RKO (cell line): ENCODE data around the gene FLG.
"Not testable (repeated sequence)": the region's sequence is repeated elsewhere in the genome, so short reads cannot be mapped to it uniquely, and the experiment has no call there.

Experiments used
- DNase-seq: peaks from one replicate; pipeline ENCODE4 v3.0.0-alpha.2; 2016; ENCODE audit warnings: low spot score

Gene FLG

DNA sequence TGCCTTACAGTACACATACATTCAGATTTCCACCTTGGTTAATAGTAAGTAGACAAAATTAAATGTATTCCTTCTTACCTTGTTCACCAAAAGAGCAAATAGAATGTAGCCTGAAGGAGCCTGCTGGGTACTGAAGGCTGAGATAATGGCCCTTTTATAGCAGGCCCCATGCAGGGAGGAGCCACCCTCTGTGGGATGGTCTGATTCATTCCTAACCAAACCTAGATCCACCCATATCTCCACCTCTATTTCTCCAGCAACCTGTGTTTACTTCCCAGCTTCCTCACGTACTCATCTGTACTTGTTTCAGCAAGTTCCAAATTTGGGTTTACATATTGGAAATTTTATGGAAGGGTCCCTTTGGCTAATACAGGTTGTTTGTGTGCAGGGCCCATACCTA lies at the start of gene FLG:
Gene FLG (minus strand): TSS at position 129 of the 400 bp plus-strand sequence. CDS start 9,783 bp downstream, outside the sequence.
- DNase-seq = no peak

DNA sequence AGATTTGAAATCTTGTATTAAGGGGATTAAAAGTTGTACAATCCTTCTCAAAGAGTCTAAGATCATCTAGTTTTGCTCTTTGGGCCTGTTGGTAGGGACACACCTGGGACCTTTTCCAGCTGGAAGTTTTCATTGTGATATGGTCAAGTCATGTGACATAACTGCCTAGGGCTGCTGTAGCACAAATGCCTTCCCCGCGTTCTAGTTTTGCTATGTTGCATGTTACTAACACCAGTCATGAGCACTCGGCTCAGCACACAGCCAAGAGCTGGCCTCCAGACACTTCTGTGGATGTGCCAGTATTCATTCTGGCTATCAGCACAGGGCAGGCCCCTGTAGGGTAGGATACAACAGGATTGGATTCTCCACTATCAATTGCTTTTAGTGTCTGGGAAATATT lies 49.4 kb upstream of the FLG start:
- DNase-seq = no peak

DNA sequence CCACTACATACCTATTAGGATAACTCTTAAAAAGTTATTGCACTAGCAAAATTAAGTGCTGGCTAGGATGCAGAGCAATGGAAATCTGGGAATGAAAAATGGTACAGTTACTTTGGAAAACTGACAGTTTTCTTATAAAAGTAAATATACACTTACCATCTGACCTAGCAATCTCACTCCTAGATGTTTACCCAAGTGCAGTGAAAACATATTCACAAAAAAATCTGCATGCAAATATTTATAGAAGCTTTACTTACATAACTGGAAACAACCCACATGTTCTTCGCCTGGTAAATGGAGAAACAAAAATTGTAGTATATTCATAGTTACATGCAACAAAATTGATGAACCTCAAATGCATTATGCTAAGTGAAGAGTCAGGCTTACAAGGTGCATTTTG lies 47.6 kb upstream of the FLG start:
- no peak for DNase-seq

DNA sequence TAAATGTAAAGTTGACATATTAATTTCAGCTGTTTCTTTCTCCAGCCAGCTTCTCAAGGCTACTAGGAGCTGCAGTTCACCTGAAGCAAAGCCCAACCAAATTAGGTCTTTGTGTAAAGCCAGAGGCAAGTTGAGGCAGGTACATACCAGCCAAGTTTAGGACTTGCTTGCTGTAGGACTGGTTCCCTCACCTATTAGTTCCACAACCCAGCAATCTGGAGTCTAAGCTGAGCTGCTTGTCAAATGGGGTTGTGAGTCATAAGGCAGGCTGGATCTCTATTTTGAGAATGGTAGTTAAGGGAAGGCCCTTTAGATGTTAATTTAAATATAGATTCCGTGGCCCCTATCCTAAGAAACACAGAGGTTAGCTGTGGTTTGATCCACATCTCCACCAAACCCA lies 42.4 kb upstream of the FLG start:
- no peak for DNase-seq

DNA sequence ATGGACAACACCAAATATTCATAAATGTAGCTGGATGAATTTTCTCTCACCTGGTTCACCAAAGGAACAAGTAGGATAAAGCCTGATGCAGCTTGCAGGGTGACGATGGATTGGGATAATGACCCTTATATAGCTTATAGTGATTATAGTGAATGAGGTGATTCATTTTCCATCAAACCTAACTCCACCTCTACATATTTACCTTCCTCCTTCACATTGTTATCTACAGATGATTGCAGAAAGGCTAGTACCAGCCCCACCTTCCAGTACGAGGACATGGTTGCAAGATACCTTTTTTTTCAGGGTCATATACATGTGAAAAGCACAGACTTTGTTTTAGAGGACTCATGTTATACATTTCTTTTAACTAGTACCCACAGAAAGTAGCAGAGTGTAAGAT lies 34.9 kb upstream of the FLG start, which contains the start of gene FLG2:
Gene FLG2 (minus strand): TSS at position 101 of the 400 bp plus-strand sequence. CDS start 1,122 bp downstream, outside the sequence.
- no peak for DNase-seq

DNA sequence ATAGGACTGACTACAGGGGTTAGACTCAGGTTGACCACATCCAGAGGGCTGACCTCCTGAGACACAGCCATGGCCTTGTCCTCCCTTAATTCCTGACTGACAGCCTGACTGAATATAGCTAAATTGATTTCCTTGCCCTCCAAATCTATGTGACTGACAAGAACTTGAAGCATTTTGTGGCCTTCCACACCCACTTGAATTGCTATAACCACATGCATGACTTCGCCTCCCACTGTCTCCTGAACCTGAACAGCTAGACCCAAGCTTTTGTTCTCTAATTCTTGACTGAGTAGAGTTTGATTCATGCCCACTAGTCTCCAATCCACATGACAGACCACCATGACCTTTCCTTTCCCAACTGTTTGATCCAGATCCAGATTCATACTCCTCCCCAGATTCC lies 31.7 kb upstream of the FLG start:
- DNase-seq = no peak

DNA sequence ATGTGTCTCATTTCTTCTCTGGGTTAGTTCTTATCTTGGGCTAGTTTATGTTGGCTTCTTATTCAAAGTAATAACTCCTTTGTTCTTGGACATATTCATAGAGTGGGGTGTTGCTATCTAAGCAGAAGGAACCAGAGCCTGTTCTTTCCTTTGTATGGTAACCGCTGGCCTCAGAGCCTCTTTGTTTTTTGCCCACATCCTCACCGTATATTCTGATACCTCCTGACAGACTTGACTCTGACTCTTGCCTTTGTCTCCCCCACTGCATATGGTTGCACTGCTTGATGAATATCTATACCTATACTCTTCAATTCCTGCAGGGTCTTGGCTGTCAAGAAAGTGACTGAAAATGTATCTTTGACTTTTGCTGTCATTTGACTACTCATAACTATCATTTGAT lies 24.6 kb upstream of the FLG start:
- DNase-seq = no peak

DNA sequence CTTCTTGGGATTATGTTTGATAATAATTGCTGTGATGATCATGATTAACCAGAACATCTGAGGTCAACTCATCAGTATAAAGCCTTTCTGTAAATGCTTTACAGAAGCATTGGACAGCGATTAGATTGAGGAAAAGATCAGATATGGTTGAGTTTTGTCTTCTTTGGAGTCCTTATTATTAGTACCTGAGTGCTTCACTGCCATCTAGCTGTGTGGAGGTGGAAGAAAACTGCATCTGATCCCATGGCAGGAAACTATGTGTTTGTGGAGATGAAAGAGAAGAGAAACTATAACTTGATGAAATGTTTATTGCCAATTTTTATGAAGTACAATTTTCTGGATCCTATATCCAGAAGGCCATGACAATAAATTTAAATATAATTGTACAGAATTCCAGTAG lies 23.4 kb upstream of the FLG start:
- peak; percentile 55 for DNase-seq

DNA sequence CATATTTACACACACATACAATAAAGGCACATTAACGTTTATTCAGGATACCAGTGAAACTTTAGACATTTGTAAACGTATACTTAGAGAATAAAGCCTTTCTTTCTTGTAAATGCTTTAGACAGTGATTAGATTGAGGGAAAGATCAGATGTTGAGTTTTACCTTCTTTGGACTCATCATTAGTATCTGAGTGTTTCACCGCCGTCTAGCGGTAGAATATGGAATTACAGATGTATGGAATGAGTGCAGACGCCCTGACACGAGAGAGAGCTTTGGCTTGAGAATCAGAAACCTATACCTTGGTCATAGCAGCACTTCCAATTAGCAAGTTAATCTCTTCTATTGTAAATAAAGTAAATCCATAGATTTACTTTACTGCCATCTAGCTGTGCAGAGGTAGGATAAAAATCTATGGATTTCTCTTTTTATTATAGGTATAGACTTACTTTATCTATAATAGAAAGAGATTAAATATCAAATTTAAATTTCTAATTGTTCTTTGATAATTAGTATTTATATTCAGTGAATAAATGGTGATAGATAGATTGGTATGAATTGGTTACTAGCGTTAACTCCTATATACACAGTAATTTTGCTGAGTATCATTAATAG lies 22.2 kb upstream of the FLG start:
- peak; percentile 62 for DNase-seq

DNA sequence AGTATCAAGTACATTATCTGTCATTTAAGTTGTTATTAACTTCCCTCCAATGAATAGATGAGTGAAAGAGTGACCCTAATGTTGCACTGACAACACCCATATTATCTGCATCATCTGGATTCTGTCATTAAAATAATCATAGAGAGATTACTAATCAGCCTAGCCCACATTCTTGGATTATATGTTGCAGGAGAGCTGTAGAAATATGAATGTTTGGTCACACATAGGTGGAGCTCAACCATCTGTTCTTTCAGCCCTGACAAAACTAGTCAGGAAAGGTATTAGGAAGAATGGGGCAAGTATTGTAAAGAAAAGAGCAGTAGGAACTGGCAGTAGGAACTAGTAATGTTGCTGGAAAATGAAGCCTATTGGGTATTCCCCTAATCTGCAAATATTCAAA lies 19.4 kb upstream of the FLG start:
- no peak for DNase-seq

DNA sequence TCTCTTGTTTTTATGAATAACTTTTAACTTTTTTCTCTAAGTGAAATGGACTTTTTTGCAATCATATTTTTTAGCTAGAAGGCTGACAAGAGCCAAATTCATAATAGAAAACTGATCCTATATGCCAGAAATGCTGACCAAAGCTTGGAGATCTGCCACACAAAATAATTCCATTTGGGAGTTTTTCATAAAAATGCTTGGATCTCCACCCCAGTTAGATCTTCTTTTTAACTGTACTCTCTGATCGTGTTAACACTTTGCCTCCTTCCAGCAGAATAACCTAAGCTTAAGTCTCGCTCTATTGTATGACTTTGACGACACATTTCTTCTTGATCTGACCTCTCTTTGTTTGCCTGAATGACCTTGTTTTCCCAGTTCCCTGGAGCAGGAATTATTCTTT lies 18.0 kb upstream of the FLG start:
- DNase-seq = no peak

DNA sequence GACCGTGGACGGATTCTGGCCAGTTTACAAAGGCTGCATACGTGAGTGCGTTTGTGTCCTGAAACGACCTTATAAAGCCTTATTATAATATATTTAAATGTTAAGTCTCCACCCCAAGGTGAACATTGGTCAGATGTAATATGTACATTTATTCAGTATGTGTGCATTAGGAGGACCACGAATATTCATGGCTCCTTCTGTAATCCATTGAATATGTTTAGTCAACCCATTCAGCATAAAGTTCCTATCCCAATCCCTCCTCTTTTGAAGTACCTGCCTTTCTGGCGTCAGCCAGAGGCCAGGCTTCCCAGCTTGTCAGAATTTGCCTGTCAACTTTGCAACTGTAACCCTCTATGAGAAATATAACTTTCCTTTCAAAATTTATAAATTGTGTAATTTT lies 10.4 kb upstream of the FLG start:
- DNase-seq = no peak

DNA sequence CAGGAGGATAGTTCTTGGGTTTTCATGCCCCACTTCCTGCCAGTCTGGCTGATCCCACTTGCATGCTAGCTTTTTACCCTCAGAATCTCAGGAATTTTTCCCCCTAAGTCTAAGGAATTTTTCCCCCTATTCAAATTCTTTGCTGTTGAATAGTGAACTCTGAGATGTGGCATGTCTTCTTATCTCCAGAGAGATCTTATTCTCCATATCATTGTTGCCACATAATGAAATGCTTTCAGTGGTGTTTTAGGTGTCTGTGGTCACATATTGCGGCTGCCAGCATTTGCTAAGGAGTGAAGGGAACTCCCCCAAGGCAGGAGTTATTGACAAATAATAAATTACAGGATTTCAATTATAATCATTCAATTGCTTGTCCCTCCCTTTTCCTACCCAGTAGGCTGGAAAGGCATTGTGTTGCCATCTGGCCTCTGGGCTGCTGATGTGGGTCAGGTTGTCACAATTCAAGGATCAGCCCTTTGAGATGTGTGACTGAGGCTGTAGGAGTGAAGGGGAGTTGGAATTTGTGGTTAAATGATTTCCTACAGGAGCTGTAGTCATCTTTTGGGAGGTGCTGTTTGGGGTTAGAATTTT lies 3.9 kb upstream of the FLG start:
- no peak for DNase-seq

DNA sequence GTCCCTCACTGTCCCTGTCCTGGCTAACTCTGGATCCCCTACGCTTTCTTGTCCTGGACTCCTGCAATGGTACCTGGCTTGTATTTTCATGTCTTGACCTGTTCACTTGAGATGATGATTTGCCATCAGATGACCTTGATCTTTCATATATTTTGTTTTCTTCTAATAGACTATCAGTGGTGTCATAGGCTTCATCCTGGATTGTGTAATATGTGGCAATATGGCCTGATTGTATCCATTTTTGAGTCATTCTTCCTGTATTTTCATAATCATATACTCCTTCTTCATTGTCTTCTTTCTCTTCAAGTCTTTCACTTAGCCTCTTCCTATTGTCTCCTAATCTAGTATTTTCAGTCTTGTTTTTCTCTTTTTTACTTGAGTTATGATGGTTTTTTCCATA lies 11.1 kb downstream of the FLG start:
- DNase-seq = no peak

DNA sequence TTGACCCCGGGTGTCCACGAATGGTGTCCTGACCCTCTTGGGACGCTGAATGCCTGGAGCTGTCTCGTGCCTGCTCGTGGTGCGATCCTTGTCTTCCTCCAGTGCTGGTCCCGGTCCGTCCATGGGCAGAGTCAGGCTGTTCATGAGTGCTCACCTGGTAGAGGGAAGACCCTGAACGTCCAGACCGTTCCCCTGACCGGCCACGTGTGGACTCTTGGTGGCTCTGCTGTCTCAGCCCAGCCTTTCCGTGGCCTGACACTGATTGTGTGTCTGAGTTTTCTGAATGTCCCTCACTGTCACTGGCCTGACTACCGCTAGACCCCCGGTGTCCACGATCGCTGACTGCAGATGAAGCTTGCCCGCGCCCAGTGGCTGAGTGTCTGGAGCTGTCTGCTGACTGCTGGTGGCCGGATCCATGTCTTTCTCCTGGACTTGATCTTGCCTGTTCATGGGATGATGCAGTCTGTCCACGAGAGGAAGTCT lies 11.7 kb downstream of the FLG start:
- no peak for DNase-seq

DNA sequence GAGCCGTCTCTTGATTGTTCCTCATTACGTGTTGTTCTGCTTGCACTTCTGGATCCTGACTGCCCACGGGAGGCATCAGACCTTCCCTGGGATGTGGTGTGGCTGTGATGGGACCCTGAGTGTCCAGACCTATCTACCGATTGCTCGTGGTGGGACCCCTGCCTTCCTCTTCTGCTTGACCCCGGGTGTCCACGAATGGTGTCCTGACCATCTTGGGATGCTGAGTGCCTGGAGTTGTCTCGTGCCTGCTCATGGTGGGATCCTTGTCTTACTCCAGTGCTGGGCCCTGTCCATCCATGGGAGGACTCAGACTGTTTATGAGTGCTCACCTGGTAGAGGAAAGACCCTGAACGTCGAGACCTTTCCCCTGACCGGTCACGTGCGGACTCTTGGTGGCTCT lies 12.9 kb downstream of the FLG start:
- DNase-seq = not testable (repeated sequence)

DNA sequence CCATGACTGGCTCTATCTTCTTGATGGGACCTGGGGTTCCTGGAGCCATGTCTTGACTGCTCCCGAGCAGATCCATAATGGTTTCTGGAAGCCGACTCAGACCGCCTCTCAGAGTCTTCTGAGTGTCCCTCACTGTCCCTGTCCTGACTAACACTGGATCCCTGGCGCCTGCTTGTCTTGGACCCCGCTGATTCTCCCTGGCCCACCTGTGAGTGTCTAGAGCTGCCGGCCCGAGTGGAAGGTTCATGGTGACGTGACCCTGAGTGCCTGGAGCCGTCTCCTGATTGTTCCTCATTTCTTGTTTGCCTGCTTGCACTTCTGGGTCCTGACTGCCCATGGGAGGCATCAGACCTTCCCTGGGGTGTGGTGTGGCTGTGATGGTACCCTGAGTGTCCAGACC lies 15.1 kb downstream of the FLG start:
- no peak for DNase-seq

DNA sequence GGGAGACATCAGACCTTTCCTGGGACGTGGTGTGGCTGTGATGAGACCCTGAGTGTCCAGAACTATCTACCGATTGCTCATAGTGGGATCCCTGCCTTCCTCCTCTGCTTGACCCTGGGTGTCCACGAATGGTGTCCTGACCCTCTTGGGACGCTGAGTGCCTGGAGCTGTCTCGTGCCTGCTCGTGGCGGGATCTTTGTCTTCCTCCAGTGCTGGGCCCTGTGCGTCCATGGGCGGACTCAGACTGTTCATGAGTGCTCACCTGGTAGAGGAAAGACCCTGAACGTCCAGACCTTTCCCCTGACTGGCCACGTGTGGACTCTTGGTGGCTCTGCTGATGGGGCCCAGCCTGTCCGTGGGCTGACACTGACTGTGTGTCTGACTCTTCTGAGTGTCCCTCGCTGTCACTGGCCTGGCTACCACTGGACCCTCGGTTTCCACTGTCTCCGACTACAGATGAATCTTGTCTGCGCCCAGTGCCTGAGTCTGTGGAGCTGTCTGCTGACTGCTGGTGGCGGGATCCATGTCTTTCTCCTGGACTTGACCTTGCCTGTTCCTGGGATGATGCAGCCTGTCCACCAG lies 15.6 kb downstream of the FLG start:
- not testable (repeated sequence) for DNase-seq

DNA sequence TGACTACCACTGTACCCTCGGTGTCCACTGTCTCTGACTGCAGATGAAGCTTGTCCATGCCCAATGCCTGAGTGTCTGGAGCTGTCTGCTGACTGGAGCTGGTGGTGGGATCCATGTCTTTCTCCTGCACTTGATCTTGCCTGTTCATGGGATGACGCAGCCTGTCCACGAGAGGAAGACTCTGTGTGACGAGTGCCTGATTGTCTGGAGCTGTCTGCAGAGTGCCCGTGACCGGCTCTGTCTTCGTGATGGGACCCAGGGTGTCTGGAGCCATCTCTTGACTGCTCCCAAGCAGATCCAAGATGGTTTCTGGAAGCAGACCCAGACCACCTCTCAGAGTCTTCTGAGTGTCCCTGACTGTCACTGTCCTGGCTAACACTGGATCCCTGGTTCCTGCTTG lies 16.3 kb downstream of the FLG start:
- not testable (repeated sequence) for DNase-seq

DNA sequence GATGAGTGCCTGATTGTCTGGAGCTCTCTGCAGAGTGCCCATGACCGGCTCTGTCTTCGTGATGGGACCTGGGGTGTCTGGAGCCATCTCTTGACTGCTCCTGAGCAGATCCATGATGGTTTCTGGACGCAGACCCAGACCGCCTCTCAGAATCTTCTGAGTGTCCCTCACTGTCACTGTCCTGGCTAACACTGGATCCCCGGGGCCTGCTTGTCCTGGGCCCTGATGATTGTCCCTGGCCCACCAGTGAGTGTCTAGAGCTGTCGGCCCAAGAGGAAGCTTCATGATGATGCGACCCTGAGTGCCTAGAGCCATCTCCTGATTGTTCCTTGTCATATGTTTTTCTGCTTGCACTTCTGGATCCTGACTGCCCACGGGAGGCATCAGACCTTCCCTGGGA lies 17.1 kb downstream of the FLG start:
- not testable (repeated sequence) for DNase-seq

DNA sequence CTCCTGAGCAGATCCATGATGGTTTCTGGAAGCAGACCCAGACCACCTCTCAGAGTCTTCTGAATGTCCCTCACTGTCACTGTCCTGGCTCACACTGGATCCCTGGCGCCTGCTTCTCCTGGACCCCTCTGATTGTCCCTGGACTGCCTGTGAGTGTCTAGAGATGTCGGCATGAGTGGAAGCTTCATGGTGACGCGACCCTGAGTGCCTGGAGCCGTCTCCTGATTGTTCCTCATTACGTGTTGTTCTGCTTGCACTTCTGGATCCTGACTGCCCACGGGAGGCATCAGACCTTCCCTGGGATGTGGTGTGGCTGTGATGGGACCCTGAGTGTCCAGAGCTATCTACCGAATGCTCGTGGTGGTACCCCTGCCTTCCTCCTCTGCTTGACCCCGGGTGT lies 18.9 kb downstream of the FLG start:
- DNase-seq = not testable (repeated sequence)

DNA sequence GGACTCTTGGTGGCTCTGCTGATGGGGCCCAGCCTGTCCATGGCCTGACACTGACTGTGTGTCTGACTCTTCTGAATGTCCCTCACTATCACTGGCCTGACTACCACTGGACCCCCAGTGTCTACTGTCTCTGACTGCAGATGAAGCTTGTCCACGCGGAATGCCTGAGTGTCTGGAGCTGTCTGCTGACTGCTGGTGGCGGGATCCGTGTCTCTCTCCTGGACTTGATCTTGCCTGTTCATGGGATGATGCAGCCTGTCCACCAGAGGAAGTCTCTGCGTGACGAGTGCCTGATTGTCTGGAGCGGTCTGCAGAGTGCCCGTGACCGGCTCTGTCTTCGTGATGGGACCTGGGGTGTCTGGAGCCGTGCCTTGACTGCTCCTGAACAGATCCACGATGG lies 20.3 kb downstream of the FLG start:
- not testable (repeated sequence) for DNase-seq

DNA sequence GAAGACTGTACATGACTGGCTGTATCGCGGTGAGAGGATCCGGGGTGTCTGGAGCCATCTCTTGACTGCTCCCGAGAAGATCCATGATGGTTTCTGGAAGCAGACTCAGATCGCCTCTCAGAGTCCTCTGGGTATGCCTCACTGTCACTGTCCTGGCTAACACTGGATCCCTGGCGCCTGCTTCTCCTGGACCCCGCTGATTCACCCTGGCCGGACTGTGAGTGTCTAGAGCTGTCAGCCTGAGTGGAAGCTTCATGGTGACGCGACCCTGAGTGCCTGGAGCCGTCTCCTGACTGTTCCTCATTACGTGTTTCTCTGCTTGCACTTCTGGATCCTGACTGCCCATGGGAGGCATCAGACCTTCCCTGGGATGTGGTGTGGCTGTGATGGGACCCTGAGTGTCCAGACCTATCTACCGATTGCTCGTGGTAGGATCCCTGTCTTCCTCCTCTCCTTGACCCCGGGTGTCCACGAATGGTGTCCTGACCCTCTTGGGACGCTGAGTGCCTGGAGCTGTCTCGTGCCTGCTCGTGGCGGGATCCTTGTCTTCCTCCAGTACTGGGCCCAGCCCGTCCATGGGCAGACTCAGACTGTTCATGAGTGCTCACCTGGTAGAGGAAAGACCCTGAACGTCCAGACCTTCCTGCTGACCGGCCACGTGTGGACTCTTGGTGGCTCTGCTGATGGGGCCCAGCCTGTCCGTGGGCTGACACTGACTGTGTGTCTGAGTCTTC lies 21.7 kb downstream of the FLG start:
- not testable (repeated sequence) for DNase-seq
